Fibroblast of skin of left biceps (primary cell): ENCODE data around the gene CYTH1.
"Not testable (repeated sequence)": the region's sequence is repeated elsewhere in the genome, so short reads cannot be mapped to it uniquely, and the experiment has no call there.

Source experiments
- DNase-seq, 2 experiments: peaks; one replicate each; pipeline ENCODE4 v3.0.0-alpha.2; 2013; ENCODE audit warnings: low read depth in 2 of 2

The CYTH1 gene

GRCh38 chr17:78692460-78693010 is 89.5 kb downstream of the CYTH1 start:
- DNase-seq = no peak

DNA sequence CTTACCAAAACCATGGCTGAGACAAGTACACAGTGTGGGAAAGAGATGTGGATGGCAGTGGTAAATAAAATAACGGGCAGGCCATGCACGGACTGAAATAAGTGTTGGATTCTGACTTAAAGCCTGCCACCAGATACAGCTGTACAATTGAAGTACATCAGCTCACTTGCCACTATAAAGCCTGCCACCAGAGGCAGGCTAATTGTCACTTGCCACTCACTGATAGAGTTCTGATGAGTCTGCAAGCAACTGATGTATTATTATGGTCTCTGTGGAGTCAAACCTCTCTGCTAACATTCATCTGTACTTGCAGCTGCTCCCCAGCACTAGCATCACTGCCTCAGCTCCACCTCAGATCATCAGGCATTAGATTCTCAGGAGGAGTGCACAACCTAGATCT is 93.0 kb downstream of the CYTH1 start:
- DNase-seq = no peak

DNA sequence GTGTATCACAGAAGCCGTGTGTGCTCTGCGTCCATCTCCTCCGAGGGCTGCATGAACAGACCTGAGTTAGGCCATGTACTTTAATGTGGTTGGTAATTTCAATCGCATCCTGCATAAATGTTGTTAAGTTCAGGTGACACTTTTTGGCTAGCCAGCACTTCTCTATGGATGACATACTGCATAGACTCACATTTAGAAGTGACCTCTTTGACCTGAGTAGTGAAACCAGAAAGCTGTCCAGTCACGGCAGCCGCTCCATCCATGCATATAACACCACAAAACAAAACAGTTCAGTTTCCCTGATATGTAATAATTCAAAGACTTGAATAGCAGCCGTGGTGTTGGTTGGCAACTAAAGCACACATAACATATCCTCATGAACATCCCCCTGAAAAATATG is 94.1 kb downstream of the CYTH1 start:
- DNase-seq = no peak

DNA sequence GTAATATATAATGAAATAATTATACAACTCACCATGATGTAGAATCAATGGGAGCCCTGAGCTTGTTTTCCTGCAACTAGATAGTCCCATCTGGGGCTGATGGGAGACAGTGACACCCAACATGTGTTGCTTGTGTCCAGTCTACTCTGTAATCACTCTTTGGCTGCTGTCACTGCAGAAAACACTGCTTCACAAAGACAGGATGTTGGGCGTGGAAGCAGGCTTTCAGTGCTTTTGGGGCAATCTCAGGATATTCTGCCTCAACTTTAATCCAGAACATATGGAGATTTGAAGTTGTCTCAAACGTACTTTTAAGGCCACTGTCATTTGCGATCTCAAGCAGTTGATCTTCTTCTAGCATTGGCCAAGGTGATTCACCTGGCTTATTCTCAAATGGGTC is 94.9 kb downstream of the CYTH1 start:
- no peak for DNase-seq

GRCh38 chr17:78684026-78684425 is 98.0 kb downstream of the CYTH1 start:
- DNase-seq = no peak

DNA sequence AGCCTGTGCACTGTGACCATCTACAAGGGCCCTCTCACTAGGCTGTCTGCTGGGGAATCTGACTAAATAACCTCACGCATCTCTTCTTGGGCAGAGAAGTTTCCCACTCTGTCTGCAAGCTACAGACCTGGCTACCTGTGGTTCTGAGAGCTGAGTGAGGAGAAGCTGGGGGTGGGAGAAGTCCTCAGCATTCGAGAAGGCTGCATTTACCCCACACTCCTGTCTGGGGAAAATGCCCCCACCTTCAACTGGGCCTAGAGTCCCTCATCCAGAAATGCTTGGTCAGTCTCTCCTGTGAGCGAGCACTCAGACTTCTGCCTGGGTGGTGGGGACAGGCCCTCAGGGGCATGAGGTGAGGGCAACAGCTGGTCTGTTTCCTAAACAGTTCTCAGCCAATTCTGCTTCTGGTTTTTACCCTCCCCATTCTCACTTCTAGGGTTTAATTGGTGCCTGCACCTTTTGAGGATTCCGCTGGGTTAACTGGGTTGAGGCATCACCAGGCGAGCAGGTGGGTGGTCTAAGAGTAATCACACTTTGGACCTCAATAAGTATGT is 98.6 kb downstream of the CYTH1 start:
- no peak for DNase-seq

DNA sequence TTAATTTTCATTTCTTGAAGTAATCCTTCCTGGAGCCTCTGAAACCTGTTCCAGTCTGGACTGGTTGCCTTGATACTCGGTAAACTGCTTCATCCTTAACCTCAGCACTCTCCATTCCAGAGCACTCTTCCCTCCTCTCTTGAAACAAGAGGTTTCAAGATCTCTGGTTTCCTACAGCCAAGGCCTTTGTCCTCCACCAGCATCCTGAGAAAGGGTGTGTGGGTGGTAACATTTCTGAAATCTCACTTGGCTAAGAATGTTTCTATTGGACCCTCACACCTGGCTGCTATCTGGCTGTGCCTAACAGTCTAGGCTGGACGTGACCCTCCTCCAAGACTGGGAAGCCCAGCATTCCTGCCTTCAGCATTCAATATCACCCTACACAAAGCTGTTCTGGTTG is 99.7 kb downstream of the CYTH1 start:
- DNase-seq = no peak

GRCh38 chr17:78680436-78680835 is 101.6 kb downstream of the CYTH1 start:
- no peak for DNase-seq

GRCh38 chr17:78679495-78680395 is 102.3 kb downstream of the CYTH1 start:
- DNase-seq = no peak

DNA sequence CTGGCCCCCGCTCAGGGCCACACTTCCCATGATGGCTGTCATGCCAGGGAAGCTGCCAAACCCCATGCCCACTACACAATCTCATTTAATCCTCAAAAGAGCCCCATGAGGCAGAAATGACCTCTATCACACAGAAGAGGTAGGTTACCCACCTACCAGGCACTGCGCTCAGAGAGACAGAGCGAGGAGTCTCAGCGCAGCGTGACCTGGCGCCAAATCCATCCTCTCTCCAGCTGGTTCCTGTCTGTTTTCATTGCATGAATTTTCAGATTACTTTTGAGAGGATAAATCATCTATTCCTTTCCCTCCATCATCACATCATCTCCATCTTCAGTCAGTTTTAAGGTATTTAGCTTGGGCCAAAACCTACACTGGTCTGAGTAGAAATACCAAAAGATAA is 103.4 kb downstream of the CYTH1 start:
- DNase-seq = no peak

GRCh38 chr17:78678222-78678557 is 103.9 kb downstream of the CYTH1 start:
- DNase-seq = no peak

GRCh38 chr17:78677303-78678221 is 104.5 kb downstream of the CYTH1 start:
- no peak for DNase-seq

- DNase-seq = no peak
Observed at GRCh38 chr17:78676412-78677302, 105.4 kb downstream of the CYTH1 start.

DNA sequence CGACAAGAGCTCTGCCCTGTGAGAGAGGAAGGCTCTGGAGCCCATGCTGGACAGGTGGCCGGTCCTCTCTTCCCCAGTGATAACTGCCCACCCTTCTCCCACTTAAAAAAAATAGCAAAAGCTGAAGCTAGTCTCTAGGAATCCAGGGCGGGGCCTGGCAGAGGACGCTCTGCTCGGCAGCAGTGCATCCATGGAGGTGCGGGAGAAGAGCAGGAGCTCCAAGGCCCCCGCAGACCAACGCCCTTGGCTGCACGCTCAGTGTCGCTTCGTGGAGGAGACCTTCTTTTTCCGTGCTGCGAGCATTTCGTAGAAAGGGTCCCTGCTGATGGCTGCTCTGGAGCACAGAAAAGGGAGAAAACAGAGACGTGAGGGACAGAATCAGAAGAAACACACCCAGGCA is 106.2 kb downstream of the CYTH1 start:
- DNase-seq = no peak

- DNase-seq = no peak
Observed at GRCh38 chr17:78675316-78675616, 106.8 kb downstream of the CYTH1 start.

- no peak for DNase-seq
Observed at GRCh38 chr17:78674595-78675315, 107.3 kb downstream of the CYTH1 start.

GRCh38 chr17:78674156-78674555 is 107.9 kb downstream of the CYTH1 start:
- no peak for DNase-seq

DNA sequence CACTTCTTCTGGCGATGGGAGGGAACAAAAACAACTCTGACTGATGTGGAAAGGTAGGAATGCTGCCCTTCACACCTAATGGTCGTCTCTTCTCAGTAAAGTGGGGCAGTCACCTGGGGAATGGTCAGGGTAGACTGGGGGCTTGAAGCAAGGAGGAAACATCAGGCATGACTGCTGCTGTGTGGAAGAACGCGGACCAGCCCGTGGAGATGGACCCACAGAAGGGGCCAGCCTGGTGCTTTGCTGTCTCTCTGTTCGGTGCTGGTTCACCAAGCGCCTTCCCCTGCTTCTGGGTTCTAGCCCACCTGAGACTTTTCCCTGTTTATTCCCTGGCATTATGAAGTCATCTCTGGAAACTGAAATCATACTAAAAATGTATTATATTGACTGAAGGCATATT is 108.7 kb downstream of the CYTH1 start:
- DNase-seq = no peak

- no peak for DNase-seq
Observed at GRCh38 chr17:78672871-78673371, 109.2 kb downstream of the CYTH1 start.

- peak in 1 of 2 experiments; percentile 5 for DNase-seq
Observed at GRCh38 chr17:78672005-78672404, 110.1 kb downstream of the CYTH1 start.

- not testable (repeated sequence) for DNase-seq
Observed at GRCh38 chr17:78671726-78672001, 110.4 kb downstream of the CYTH1 start.
